OCI-LY7 (cell line): ENCODE data around the gene TRIML1.

Experiments
- EZH2phosphoT487 ChIP-seq: fragments of 200-600 bp; sonication (generic); IDR thresholded peaks from 2 replicates; pipeline ENCODE4 v1.6.1; 2018; ENCODE audit warnings: low read depth, borderline replicate concordance, mild to moderate bottlenecking, mixed run types, antibody characterized with exemption, low read length, moderate library complexity, mixed read lengths
- TF ChIP-seq, protein P1 (sequence below): fragments of 200-600 bp; sonication (generic); conservative IDR thresholded peaks from 2 replicates; pipeline ENCODE4 v1.5.1; 2014; ENCODE audit warnings: mild to moderate bottlenecking, antibody characterized with exemption, low read length, moderate library complexity, mixed read lengths

DNA sequence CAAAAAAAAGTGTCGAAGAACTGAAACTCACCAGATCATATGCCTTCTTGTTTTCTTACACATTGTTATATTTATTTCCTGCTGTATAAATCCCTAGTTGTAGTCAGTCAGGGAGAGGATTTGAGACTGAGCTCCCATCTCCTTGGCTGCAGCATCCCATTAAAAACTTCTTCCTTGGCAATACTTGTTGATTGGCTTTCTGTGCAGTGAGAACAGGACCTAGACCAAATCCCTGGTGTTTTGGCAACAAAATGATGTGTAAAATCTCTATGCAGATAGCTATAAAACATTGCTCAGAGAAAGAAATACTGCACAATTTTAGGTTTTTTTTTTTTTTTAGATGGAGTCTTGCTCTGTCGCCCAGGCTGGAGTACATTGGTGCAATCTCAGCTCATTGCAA is 47.9 kb downstream of the TRIML1 start:
- TF ChIP-seq, protein P1, sequence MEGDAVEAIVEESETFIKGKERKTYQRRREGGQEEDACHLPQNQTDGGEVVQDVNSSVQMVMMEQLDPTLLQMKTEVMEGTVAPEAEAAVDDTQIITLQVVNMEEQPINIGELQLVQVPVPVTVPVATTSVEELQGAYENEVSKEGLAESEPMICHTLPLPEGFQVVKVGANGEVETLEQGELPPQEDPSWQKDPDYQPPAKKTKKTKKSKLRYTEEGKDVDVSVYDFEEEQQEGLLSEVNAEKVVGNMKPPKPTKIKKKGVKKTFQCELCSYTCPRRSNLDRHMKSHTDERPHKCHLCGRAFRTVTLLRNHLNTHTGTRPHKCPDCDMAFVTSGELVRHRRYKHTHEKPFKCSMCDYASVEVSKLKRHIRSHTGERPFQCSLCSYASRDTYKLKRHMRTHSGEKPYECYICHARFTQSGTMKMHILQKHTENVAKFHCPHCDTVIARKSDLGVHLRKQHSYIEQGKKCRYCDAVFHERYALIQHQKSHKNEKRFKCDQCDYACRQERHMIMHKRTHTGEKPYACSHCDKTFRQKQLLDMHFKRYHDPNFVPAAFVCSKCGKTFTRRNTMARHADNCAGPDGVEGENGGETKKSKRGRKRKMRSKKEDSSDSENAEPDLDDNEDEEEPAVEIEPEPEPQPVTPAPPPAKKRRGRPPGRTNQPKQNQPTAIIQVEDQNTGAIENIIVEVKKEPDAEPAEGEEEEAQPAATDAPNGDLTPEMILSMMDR, result no peak
- no peak for TF ChIP-seq EZH2phosphoT487
